Brain microvascular endothelial cell (primary cell): ENCODE measurements around the gene MAGI1.

ENCODE experiments used
- DNase-seq: peaks from one replicate; pipeline ENCODE4 v3.0.0-alpha.2; 2020
- H3K27ac ChIP-seq: fragments of 250-450 bp; sonication (Bioruptor Pico); 2 replicates; pipeline ENCODE4 v1.5.1; 2020; ENCODE audit warnings: mild to moderate bottlenecking, moderate library complexity
- H3K27me3 ChIP-seq: fragments of 250-450 bp; sonication (Bioruptor Pico); replicated peaks from 2 replicates; pipeline ENCODE4 v1.5.1; 2020; ENCODE audit warnings: mild to moderate bottlenecking
- H3K36me3 ChIP-seq: fragments of 250-450 bp; sonication (Bioruptor Pico); replicated peaks from 2 replicates; pipeline ENCODE4 v1.5.1; 2020; ENCODE audit warnings: mild to moderate bottlenecking
- H3K4me3 ChIP-seq: 2 replicates; pipeline ENCODE4 v1.5.1; 2011; ENCODE audit warnings: low read depth, mild to moderate bottlenecking, control low read depth, low read length, moderate library complexity
- in situ Hi-C: cut with HindIII; loops from 2 replicates; pipeline ENCODE4 v1.10.0; 2017; ENCODE audit warnings: low sequenced_read_pairs, low pct_ligation_motif_present
- TF ChIP-seq, protein P1 (sequence below): IDR thresholded peaks from 2 replicates; pipeline ENCODE4 v1.5.1; 2011; ENCODE audit warnings: low read depth, mild to moderate bottlenecking, moderate library complexity, low read length, control low read depth, inconsistent platforms; ENCODE audit errors: missing control alignments

The MAGI1 gene

DNA sequence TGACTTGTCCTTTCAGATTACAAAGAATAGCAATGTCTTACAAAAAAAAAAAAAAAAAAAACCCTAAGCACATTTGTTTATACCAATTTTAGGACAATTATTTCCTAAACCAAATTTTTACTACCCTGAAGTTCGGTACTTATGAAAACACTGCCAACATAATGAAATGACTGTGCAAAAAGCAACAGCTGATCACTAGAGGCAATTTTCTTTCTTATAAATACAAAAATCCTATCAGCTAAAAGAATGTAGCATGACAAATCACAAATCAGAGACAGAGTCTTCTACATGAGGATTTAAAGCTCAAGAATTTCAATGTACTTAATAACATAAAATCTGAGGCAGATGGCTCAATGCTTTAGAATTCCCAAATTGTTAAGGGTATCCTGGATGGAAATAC, 191.8 kb downstream of the MAGI1 start:
- Histone ChIP-seq H3K27ac (no peak overlapping the region), H3K36me3 (no peaks in the 10 kb centered on the region), H3K27me3 (no peaks in the 10 kb centered on the region), H3K4me3 (no peak overlapping the region)
- no peak for DNase-seq
- in situ Hi-C loops = no loop called here
- TF ChIP-seq, protein P1, sequence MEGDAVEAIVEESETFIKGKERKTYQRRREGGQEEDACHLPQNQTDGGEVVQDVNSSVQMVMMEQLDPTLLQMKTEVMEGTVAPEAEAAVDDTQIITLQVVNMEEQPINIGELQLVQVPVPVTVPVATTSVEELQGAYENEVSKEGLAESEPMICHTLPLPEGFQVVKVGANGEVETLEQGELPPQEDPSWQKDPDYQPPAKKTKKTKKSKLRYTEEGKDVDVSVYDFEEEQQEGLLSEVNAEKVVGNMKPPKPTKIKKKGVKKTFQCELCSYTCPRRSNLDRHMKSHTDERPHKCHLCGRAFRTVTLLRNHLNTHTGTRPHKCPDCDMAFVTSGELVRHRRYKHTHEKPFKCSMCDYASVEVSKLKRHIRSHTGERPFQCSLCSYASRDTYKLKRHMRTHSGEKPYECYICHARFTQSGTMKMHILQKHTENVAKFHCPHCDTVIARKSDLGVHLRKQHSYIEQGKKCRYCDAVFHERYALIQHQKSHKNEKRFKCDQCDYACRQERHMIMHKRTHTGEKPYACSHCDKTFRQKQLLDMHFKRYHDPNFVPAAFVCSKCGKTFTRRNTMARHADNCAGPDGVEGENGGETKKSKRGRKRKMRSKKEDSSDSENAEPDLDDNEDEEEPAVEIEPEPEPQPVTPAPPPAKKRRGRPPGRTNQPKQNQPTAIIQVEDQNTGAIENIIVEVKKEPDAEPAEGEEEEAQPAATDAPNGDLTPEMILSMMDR = no peak

DNA sequence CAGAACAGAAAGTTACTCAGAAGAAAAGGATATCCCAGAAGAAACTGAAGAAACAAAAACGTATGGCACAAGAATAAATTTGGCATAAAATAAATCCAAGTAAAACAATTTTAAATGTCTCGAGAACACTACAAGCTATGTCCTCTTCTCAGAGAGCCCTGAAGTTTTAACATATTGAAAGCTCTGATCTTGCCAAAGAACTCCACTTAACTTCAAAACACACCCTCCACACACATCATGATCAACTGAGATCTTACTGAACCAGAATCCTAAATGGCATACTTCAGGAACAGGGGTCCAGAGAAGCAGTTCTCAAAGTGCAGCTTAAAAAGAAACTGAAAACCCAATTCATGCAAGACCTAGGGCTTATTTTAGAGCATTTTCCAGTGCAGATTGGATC, 194.3 kb downstream of the MAGI1 start:
- DNase-seq = no peak
- H3K27ac ChIP-seq = no peak overlapping the region
- H3K4me3 ChIP-seq = no peak overlapping the region
- TF ChIP-seq, protein P1 = no peak
- in situ Hi-C loops = no loop called here
- H3K36me3 ChIP-seq = no peaks in the 10 kb centered on the region
- no peaks in the 10 kb centered on the region for H3K27me3 ChIP-seq

- no peak for DNase-seq
- no peaks in the 10 kb centered on the region for H3K36me3 ChIP-seq
- TF ChIP-seq, protein P1 = no peak
- H3K27me3 ChIP-seq = no peaks in the 10 kb centered on the region
- in situ Hi-C loops = no loop called here
- H3K27ac ChIP-seq = no peak overlapping the region
- H3K4me3 ChIP-seq = no peak overlapping the region
Observed at GRCh38 chr3:65843732-65844131, 195.0 kb downstream of the MAGI1 start.

DNA sequence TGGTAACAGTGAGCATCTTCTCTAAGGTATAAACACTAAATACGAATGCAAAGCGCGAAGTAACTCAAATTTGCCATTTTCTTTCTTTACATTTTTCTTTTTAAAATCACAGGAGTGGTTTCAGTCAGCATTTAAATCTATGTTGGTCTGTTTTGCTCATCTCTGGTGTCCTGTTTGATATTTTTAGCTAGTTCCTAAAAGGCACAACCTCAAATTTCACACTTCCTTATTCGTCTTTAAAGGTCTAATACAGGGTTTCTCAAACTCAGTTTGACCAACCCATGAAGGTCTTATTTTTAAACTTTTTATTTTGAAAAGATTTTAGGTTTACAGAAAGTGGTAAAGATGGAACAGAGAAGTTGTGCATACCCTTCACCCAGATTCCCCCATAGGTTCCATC, 201.1 kb downstream of the MAGI1 start:
- DNase-seq = no peak
- Histone ChIP-seq H3K36me3 (no peaks in the 10 kb centered on the region), H3K27ac (no peak overlapping the region), H3K27me3 (no peaks in the 10 kb centered on the region), H3K4me3 (no peak overlapping the region)
- in situ Hi-C loops = no loop called here
- TF ChIP-seq, protein P1 = no peak

DNA sequence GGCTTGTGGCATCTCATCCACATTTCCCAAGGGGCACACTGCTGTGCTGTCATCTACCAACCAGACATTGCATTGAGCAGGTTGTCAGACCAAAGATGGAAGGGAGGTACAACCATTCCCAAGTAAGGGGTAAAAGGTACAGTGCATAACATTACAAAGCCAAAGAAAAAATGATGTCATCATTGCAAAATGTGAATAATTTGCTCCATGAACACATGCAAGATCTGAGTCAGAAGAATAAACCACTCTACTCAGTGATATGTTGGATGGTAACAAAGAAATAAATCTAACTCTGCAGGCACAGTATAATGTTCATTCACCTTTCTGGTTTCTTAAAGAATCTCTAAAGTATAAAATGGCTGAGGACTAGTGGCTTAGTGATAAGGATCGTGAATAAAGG, 202.7 kb downstream of the MAGI1 start:
- TF ChIP-seq, protein P1 = no peak
- in situ Hi-C loops = no loop called here
- no peaks in the 10 kb centered on the region for H3K36me3 ChIP-seq
- H3K27me3 ChIP-seq = no peaks in the 10 kb centered on the region
- no peak overlapping the region for H3K4me3 ChIP-seq
- H3K27ac ChIP-seq = no peak overlapping the region
- no peak for DNase-seq

DNA sequence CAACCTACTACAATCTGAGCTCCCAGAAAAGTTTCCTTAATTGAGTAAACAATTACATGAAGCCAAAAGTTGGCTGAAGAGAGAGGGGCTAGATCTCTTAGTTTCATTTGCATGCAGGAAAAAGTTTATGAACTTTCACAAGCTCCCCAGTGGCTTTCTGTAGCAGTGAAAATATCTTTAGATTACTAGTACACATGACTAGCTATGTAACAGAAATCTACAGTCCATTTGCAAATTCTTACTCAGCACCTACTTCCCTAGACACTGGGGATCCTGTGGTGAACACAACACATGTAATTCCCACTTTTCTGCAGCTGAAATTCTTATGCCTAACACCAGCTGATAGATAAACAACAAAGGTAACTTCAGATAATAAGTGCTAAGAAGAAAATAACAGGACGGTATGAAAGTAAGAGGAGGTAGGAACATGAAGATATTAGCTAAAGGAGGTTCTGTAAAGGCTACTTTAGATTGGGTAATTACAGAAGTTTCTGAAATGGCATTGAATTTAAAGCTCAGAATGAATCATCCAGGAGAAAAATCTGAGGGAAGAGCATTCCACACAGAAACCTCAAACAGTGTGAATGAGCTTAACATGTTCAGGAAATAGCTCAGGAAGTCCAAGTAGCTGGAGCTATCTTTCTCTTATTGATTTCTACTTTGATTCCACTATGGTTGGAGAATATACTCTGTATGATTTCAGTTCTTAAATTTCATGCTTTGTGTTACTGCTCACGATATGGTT, 204.8 kb downstream of the MAGI1 start:
- H3K36me3 ChIP-seq = no peaks in the 10 kb centered on the region
- no peaks in the 10 kb centered on the region for H3K27me3 ChIP-seq
- TF ChIP-seq, protein P1 = no peak
- DNase-seq = peak; percentile 23
- peak overlapping the region; percentile 12 for H3K27ac ChIP-seq
- in situ Hi-C loops = no loop called here
- H3K4me3 ChIP-seq = no peak overlapping the region
